PC-9 (cell line): ENCODE measurements around the gene IRX1.

Experiments used
- CTCF ChIP-seq: fragments of 200-600 bp; sonication (generic); conservative IDR thresholded peaks from 2 replicates; pipeline ENCODE4 v1.6.1; 2017; ENCODE audit warnings: mixed run types, antibody characterized with exemption, mild to moderate bottlenecking, moderate library complexity
- EZH2 ChIP-seq: fragments of 200-600 bp; sonication (generic); IDR thresholded peaks from 2 replicates; pipeline ENCODE4 v1.8.0; 2017; ENCODE audit warnings: antibody characterized with exemption, low read depth

- TF ChIP-seq CTCF, result no peak
- no peak for TF ChIP-seq EZH2
Measured at GRCh38 chr5:3606121-3606831, 10.6 kb downstream of the IRX1 start.
